Measurements from ENCODE around the gene ZNF716. TPM values are rescaled to one million over a fixed set of nuclear protein-coding genes. Genes with fewer than 3 reads are reported as not detected.

The ZNF716 gene
- total and polyA plus RNA-seq, 8 donors, result not detected

- Histone ChIP-seq H3K27ac (no peak overlapping the region), H3K4me3 (no peak overlapping the region), H3K27me3 (no peaks in the 10 kb centered on the region), H3K36me3 (no peaks in the 10 kb centered on the region), H3K4me1 (no peaks in the 10 kb centered on the region), H3K9me3 (no peaks in the 10 kb centered on the region)
- ATAC-seq, result peak in 1 of 4 donors; percentile 20
- DNase-seq, result peak in 1 of 6 donors; percentile 43
- FAIRE-seq, result no peak
- 28 to 33% methylated on average over 24 of the region's 24 CpGs for WGBS, 2 donors
- TF ChIP-seq, protein P1, sequence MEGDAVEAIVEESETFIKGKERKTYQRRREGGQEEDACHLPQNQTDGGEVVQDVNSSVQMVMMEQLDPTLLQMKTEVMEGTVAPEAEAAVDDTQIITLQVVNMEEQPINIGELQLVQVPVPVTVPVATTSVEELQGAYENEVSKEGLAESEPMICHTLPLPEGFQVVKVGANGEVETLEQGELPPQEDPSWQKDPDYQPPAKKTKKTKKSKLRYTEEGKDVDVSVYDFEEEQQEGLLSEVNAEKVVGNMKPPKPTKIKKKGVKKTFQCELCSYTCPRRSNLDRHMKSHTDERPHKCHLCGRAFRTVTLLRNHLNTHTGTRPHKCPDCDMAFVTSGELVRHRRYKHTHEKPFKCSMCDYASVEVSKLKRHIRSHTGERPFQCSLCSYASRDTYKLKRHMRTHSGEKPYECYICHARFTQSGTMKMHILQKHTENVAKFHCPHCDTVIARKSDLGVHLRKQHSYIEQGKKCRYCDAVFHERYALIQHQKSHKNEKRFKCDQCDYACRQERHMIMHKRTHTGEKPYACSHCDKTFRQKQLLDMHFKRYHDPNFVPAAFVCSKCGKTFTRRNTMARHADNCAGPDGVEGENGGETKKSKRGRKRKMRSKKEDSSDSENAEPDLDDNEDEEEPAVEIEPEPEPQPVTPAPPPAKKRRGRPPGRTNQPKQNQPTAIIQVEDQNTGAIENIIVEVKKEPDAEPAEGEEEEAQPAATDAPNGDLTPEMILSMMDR (IDR thresholded peaks at IDR 0.05), result no peak
- intact Hi-C loops (cut with DNase I), result no loop called here
Observed at GRCh38 chr7:57404967-57405421, 45.0 kb upstream of the ZNF716 start.

GRCh38 chr7:57407125-57407524, 42.9 kb upstream of the ZNF716 start:
- intact Hi-C loops (cut with DNase I), result no loop called here

DNA sequence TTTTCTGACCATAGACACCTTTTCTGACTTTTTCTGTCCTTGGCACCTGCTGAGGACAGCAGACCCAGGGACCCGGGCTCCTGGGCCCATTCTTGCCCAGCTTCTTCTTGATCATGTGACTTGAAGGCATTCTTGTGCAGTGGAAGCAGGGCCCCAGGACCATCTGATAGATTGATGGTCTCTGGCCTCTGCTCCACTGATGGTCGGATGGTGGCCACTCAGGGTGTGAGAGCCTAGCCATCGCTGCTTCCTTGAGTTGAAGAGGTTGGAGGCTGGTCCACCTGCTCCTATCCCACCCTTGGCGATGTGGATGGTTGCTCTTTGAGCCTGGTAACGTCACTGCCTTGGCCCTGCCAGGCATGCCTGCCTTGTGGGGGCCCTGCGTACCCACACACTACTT, 37.8 kb upstream of the ZNF716 start:
- TF ChIP-seq, protein P1 (IDR thresholded peaks at IDR 0.05), result no peak
- Histone ChIP-seq H3K9me3 (no peaks in the 10 kb centered on the region), H3K27me3 (no peaks in the 10 kb centered on the region), H3K36me3 (no peaks in the 10 kb centered on the region), H3K27ac (no peak overlapping the region), H3K4me3 (no peak overlapping the region), H3K4me1 (no peaks in the 10 kb centered on the region)
- intact Hi-C loops (cut with DNase I), result no loop called here
- FAIRE-seq (no peak), ATAC-seq (no peak), DNase-seq (no peak)
- WGBS, 2 donors, result 51% methylated on average over 6 of the region's 6 CpGs; no CpG with 5 or more reads in 1 of the 2 donors

More at GRCh38 chr7:57407125-57407524, 42.9 kb upstream of the ZNF716 start:
- Histone ChIP-seq H3K4me1 (no peaks in the 10 kb centered on the region), H3K4me3 (no peak overlapping the region), H3K36me3 (no peaks in the 10 kb centered on the region), H3K9me3 (no peaks in the 10 kb centered on the region), H3K27me3 (no peaks in the 10 kb centered on the region), H3K27ac (no peak overlapping the region)
- ATAC-seq (no peak), DNase-seq (no peak), FAIRE-seq (no peak)
- TF ChIP-seq, protein P1 (IDR thresholded peaks at IDR 0.05), result no peak
- 51 to 58% methylated on average over 7 of the region's 7 CpGs for WGBS, 2 donors

DNA sequence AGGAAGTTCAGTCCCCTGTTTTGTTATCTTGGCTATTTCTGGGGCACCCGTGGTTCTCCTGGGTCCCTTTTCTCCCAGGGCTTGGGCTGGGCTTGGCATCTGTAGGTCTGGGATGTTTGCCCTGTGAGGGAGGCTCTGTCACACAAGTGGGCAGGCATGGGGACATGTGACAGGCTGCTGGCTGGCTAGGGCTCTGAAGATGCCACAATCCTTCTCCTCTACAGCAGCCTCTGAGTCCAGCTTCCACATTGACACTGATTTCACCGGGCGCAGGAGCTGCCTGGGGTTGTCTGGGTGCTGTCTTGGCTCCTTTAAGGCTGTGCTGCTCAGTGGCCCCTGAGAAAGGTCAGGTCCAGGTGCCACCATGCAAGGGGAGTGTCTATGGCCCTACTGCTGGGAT, 37.4 kb upstream of the ZNF716 start:
- DNase-seq (no peak), ATAC-seq (no peak), FAIRE-seq (no peak)
- Histone ChIP-seq H3K36me3 (no peaks in the 10 kb centered on the region), H3K9me3 (no peaks in the 10 kb centered on the region), H3K27me3 (no peaks in the 10 kb centered on the region), H3K4me3 (no peak overlapping the region), H3K27ac (no peak overlapping the region), H3K4me1 (no peaks in the 10 kb centered on the region)
- TF ChIP-seq, protein P1 (IDR thresholded peaks at IDR 0.05), result no peak
- intact Hi-C loops (cut with DNase I), result no loop called here
- 51% methylated on average over 3 of the region's 3 CpGs; no CpG with 5 or more reads in 1 of the 2 donors for WGBS, 2 donors

DNA sequence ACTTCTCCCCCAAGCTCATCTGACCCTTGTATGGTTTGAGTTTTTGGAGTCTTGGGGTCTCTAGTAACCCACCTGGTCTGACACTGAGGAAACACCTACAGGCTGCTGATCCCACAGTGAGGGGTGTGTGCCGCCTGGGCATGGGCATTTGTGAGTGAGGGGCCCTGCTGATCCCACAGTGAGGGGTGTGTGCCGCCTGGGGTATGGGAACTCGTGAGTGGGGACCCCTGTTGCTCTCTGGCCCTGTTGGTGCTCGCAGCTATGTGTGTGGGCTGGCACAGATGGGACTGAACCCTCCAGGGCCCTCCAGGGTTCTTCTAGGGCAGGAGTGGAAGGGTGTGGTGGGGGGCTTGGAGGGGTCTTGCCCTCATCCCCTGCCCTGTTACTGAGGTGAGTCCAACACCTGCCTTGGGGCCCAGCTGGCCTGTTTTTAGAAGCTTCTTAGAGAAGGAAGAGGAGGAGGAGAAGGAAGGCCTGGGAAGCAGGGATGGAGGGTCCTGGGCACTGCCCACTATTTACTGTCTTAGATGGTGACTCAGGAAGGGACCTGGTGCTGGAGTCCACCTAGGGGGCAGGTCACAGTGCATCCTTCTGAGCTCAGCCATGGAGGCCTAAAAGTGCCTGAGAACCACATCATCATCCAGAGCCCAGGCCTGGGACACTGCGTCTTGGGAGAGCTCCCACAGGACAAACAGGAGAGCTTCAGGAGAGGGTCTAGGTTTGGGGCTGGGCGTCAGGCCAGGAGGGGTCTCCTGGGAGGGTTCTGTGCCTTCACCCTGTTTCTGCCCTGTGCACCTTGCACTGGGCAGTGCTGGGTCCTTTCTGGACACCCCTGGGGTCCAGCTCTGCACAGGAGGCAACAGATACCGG, 36.2 kb upstream of the ZNF716 start:
- H3K36me3 ChIP-seq, result no peaks in the 10 kb centered on the region
- TF ChIP-seq, protein P1 (IDR thresholded peaks at IDR 0.05), result no peak
- H3K4me1 ChIP-seq, result no peaks in the 10 kb centered on the region
- peak in 1 of 6 donors; percentile 38 for DNase-seq
- WGBS, 2 donors, result 57% methylated on average over 7 of the region's 7 CpGs; no CpG with 5 or more reads in 1 of the 2 donors
- intact Hi-C loops (cut with DNase I), result no loop called here
- no peak overlapping the region for H3K27ac ChIP-seq
- no peaks in the 10 kb centered on the region for H3K27me3 ChIP-seq
- no peak overlapping the region for H3K4me3 ChIP-seq
- no peak for FAIRE-seq
- H3K9me3 ChIP-seq, result no peaks in the 10 kb centered on the region
- ATAC-seq, result no peak
